H9 (cell line): ENCODE results near the gene TRIM38. TPM values are rescaled to one million over a fixed set of nuclear protein-coding genes. Genes with fewer than 3 reads are reported as not detected.

Experiments
- DNase-seq: peaks from one replicate; pipeline ENCODE4 v3.0.0-alpha.2; 2017
- H2AFZ ChIP-seq: one replicate; pipeline ENCODE4 v1.6.1; 2013; ENCODE audit warnings: mild to moderate bottlenecking, low read length, control low read depth, moderate library complexity
- H2AK5ac ChIP-seq: 2 replicates; pipeline ENCODE4 v1.6.1; 2013; ENCODE audit warnings: low read length, control low read depth, mixed read lengths; ENCODE audit not compliant: insufficient read length
- H2BK120ac ChIP-seq: one replicate; pipeline ENCODE4 v1.6.1; 2013; ENCODE audit warnings: low read depth, mild to moderate bottlenecking, low read length, control low read depth, inconsistent platforms; ENCODE audit not compliant: poor library complexity, severe bottlenecking
- H2BK12ac ChIP-seq: 2 replicates; pipeline ENCODE4 v1.6.1; 2013; ENCODE audit warnings: low read length, control low read depth, mixed read lengths, low read depth; ENCODE audit not compliant: insufficient read length
- H2BK15ac ChIP-seq: 2 replicates; pipeline ENCODE4 v1.6.1; 2013; ENCODE audit warnings: low read depth, low read length, control low read depth
- H2BK20ac ChIP-seq: one replicate; pipeline ENCODE4 v1.6.1; 2013; ENCODE audit warnings: low read depth, mild to moderate bottlenecking, low read length, control low read depth, inconsistent platforms; ENCODE audit not compliant: poor library complexity, severe bottlenecking
- H2BK5ac ChIP-seq: 2 replicates; pipeline ENCODE4 v1.6.1; 2013; ENCODE audit warnings: low read length, control low read depth, mixed read lengths; ENCODE audit not compliant: insufficient read length
- H3K14ac ChIP-seq: 2 replicates; pipeline ENCODE4 v1.6.1; 2013; ENCODE audit warnings: low read length, control low read depth; ENCODE audit not compliant: insufficient read depth
- H3K18ac ChIP-seq: 2 replicates; pipeline ENCODE4 v1.6.1; 2013; ENCODE audit warnings: low read depth, mild to moderate bottlenecking, mixed read lengths, low read length, control low read depth; ENCODE audit not compliant: insufficient read length
- H3K23ac ChIP-seq: 2 replicates; pipeline ENCODE4 v1.6.1; 2013; ENCODE audit warnings: low read length, control low read depth, mixed read lengths, low read depth; ENCODE audit not compliant: insufficient read length
- H3K23me2 ChIP-seq: 2 replicates; pipeline ENCODE4 v1.6.1; 2013; ENCODE audit warnings: low read depth, mild to moderate bottlenecking, mixed read lengths, low read length, control low read depth; ENCODE audit not compliant: insufficient read length, poor library complexity, severe bottlenecking
- H3K27ac ChIP-seq: 2 replicates; pipeline ENCODE4 v1.5.1; 2013; ENCODE audit warnings: low read length, control low read depth, mixed read lengths, low read depth; ENCODE audit not compliant: insufficient read length
- H3K27me3 ChIP-seq: 2 replicates; pipeline ENCODE4 v1.6.1; 2013; ENCODE audit warnings: low read length, control low read depth, inconsistent platforms; ENCODE audit not compliant: insufficient read depth
- H3K4ac ChIP-seq: 2 replicates; pipeline ENCODE4 v1.6.1; 2013; ENCODE audit warnings: low read depth, mild to moderate bottlenecking, control low read depth, inconsistent platforms, low read length, moderate library complexity
- H3K4me1 ChIP-seq: 2 replicates; pipeline ENCODE4 v1.6.1; 2013; ENCODE audit warnings: low read length, control low read depth, inconsistent platforms; ENCODE audit not compliant: insufficient read depth
- H3K4me2 ChIP-seq: 2 replicates; pipeline ENCODE4 v1.6.1; 2013; ENCODE audit warnings: low read length, control low read depth, mixed read lengths; ENCODE audit not compliant: insufficient read length, insufficient read depth
- H3K56ac ChIP-seq: 2 replicates; pipeline ENCODE4 v1.6.1; 2013; ENCODE audit warnings: low read depth, mild to moderate bottlenecking, mixed read lengths, low read length, control low read depth; ENCODE audit not compliant: insufficient read length
- H3K79me1 ChIP-seq: 2 replicates; pipeline ENCODE4 v1.6.1; 2013; ENCODE audit warnings: low read depth, mild to moderate bottlenecking, moderate library complexity, low read length, control low read depth, inconsistent platforms; ENCODE audit not compliant: insufficient read depth, poor library complexity, severe bottlenecking
- H3K79me2 ChIP-seq: 2 replicates; pipeline ENCODE4 v1.6.1; 2013; ENCODE audit warnings: low read length, control low read depth, inconsistent platforms; ENCODE audit not compliant: insufficient read depth
- H3K9ac ChIP-seq: 2 replicates; pipeline ENCODE4 v1.6.1; 2013; ENCODE audit warnings: low read length, control low read depth, mixed read lengths; ENCODE audit not compliant: insufficient read length; ENCODE audit errors: extremely low read depth
- H3K9me3 ChIP-seq: one replicate; pipeline ENCODE4 v1.6.1; 2013; ENCODE audit warnings: low read depth, low read length, inconsistent platforms; ENCODE audit not compliant: control insufficient read depth
- H3T11ph ChIP-seq: one replicate; pipeline ENCODE4 v1.6.1; 2013; ENCODE audit warnings: mild to moderate bottlenecking, low read length, control low read depth, inconsistent platforms
- H4K20me1 ChIP-seq: one replicate; pipeline ENCODE4 v1.6.1; 2013; ENCODE audit not compliant: control insufficient read depth, insufficient read length, insufficient read depth
- H4K5ac ChIP-seq: 2 replicates; pipeline ENCODE4 v1.6.1; 2013; ENCODE audit warnings: low read depth, mild to moderate bottlenecking, mixed read lengths, low read length, control low read depth; ENCODE audit not compliant: insufficient read length
- H4K8ac ChIP-seq: replicated peaks from 2 replicates; pipeline ENCODE4 v1.6.1; 2013; ENCODE audit warnings: low read length, control low read depth, mixed read lengths, low read depth; ENCODE audit not compliant: insufficient read length
- H4K91ac ChIP-seq: 2 replicates; pipeline ENCODE4 v1.6.1; 2013; ENCODE audit warnings: low read depth, mild to moderate bottlenecking, moderate library complexity, mixed read lengths, low read length, control low read depth; ENCODE audit not compliant: insufficient read length
- H3K27ac Mint-ChIP-seq, 3 experiments: 2 replicates in 2 of 3; 3 replicates in 1 of 3; pipeline ENCODE4 v1.8.0; 2020 to 2021; ENCODE audit warnings: mixed read lengths in 3 of 3, mild to moderate bottlenecking in 1 of 3, moderate library complexity in 1 of 3
- H3K27me3 Mint-ChIP-seq: 2 replicates; pipeline ENCODE4 v1.8.0; 2021; ENCODE audit warnings: low read depth, mild to moderate bottlenecking, moderate library complexity, mixed read lengths
- H3K36me3 Mint-ChIP-seq, 3 experiments: 2 replicates in 2 of 3; 3 replicates in 1 of 3; pipeline ENCODE4 v1.8.0; 2020 to 2021; ENCODE audit warnings: low read depth in 3 of 3, mixed read lengths in 3 of 3; ENCODE audit not compliant: insufficient read depth in 1 of 3
- H3K4me1 Mint-ChIP-seq, 2 experiments: 2 replicates each; pipeline ENCODE4 v1.8.0; 2020; ENCODE audit warnings: mixed read lengths in 2 of 2
- H3K4me3 Mint-ChIP-seq, 2 experiments: 2 replicates in 1 of 2; 3 replicates in 1 of 2; pipeline ENCODE4 v1.8.0; 2020 to 2021; ENCODE audit warnings: mild to moderate bottlenecking in 2 of 2, mixed read lengths in 2 of 2, moderate library complexity in 1 of 2
- H3K9me3 Mint-ChIP-seq, 2 experiments: 2 replicates in 1 of 2; 3 replicates in 1 of 2; pipeline ENCODE4 v1.8.0; 2020; ENCODE audit warnings: mild to moderate bottlenecking in 2 of 2, mixed read lengths in 2 of 2, moderate library complexity in 1 of 2
- CTCF ChIP-seq: fragments of 200-600 bp; sonication (generic); conservative IDR thresholded peaks from 3 replicates; pipeline ENCODE4 v1.8.0; 2021; ENCODE audit warnings: antibody characterized with exemption, mild to moderate bottlenecking
- WGBS: extraction: QIAGEN DNeasy Blood & Tissue Kit; methylation state at CpG from one replicate; pipeline ENCODE4 v1.1.7; 2013; ENCODE audit warnings: missing lambda C conversion rate, low lambda C conversion rate, mixed read lengths; ENCODE audit not compliant: insufficient read length; ENCODE audit errors: extremely low coverage; 5-methylcytosine and 5-hydroxymethylcytosine counted together
- total RNA-seq: library from RNA; stranded (reverse); gene quantifications from 2 replicates; pipeline ENCODE4 v1.2.1, GENCODE V29; 2021

TRIM38 gene
- total RNA-seq, 1 experiment from 2014 or later, result 0.61 TPM

- WGBS, result no CpG with 5 or more reads among the region's 3 CpGs
These were observed 46.3 kb upstream of the TRIM38 start for GRCh38 chr6:25916330-25916729.

More at GRCh38 chr6:25916330-25916729, 46.3 kb upstream of the TRIM38 start:
- Histone ChIP-seq H3K4me2 (no peak overlapping the region), H2BK15ac (no peak overlapping the region), H3K79me2 (no peaks in the 10 kb centered on the region), H3K23me2 (no peaks in the 10 kb centered on the region), H3K79me1 (no peaks in the 10 kb centered on the region), H3K27ac (no peak overlapping the region), H3K56ac (no peak overlapping the region), H3K18ac (no peak overlapping the region), H2BK120ac (no peak overlapping the region), H3K9me3 (no peaks in the 10 kb centered on the region), H2BK20ac (no peak overlapping the region), H4K20me1 (no peaks in the 10 kb centered on the region), H3T11ph (no peak overlapping the region), H2BK12ac (no peak overlapping the region), H2AK5ac (no peak overlapping the region), H3K4ac (no peak overlapping the region), H4K8ac (no peak overlapping the region), H2BK5ac (no peak overlapping the region), H3K23ac (no peak overlapping the region), H4K5ac (no peak overlapping the region), H3K27me3 (no peaks in the 10 kb centered on the region), H3K4me1 (no peaks in the 10 kb centered on the region), H3K14ac (no peak overlapping the region), H4K91ac (no peak overlapping the region), H3K9ac (no peak overlapping the region), H2AFZ (no peak overlapping the region)
- DNase-seq, result no peak
- H3K4me3 Mint-ChIP-seq, result no peak overlapping the region
- no peaks in the 10 kb centered on the region for H3K9me3 Mint-ChIP-seq
- H3K36me3 Mint-ChIP-seq, result no peaks in the 10 kb centered on the region
- H3K27ac Mint-ChIP-seq, result no peak overlapping the region
- no peak for TF ChIP-seq CTCF
- peaks cover 3 to 5% of the 10 kb centered on the region in 2 experiments; a peak in 2 of 4 replicates for H3K4me1 Mint-ChIP-seq
- H3K27me3 Mint-ChIP-seq, result no peaks in the 10 kb centered on the region
